Posterior vena cava (tissue), 2 donors: ENCODE measurements around the gene ELF5. TPM values are rescaled to one million over a fixed set of nuclear protein-coding genes. Genes with fewer than 3 reads are reported as not detected.

ENCODE experiments used
- DNase-seq: peaks from one replicate; pipeline ENCODE4 v3.0.0-alpha.2; 2020; ENCODE audit warnings: low spot score
- intact Hi-C, 2 donors: fragments of 100-400 bp; cut with DNase I; formaldehyde crosslinking; loops; one replicate each; pipeline versions ENCODE4 v1.14.1 to v1.14.2; 2022 to 2023
- total RNA-seq, 2 donors: library from RNA; stranded (reverse); fragmentation: NEBNext Ultra II Directional; extraction: Animal tissue kit (Norgen Biotek cat#: 25700); gene quantifications; one replicate each; pipeline ENCODE4 v1.2.1, GENCODE V29; 2021
- donor health status: DM: yes; HTN: yes; CAD: no.
- donor health status: DM: yes; HTN: yes; CAD: no.

ELF5 gene
- total RNA-seq, 2 donors from 2014 or later = not detected

DNA sequence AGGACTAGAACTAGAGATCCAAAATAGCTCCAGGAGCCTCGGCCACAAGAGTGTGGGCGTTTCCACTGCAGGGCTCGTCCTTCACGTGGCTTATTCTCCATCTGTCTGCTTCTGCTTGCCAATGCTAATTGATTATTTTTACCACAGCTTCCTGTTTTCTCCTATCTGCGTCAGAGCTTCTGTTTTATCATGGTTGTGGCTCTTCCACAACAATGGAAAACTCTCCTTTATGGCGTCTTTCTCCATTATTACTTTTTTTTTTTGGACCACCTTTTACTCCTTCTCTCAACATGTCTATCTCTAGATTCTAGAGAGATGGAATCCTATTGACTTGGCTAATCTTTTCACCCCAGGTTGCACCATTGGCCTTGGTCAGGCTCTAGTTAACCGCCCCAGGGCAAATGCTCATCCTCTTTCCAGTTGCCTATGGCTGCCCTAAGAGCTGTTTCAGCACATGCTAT lies 49.0 kb downstream of the ELF5 start:
- no peak for DNase-seq
- intact Hi-C loops = no loop called here

DNA sequence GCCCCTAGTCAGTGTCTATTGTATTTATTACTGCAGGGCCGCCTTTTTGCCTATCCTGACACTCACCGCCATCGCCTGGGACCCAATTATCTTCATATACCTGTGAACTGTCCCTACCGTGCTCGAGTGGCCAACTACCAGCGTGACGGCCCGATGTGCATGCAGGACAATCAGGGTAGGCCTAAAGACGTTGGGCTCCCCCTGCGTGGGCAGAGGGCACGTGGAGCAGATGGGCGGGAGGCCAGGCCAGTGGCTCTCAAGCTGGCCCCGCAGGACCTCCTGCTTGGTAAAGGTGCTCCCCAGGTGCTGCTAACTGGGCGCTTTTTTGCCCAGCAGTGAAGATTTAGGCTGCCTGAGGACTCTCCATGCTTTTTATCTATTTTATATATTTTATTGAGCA lies 52.4 kb downstream of the ELF5 start:
- DNase-seq = no peak
- intact Hi-C loops = no loop called here

GRCh38 chr11:34460278-34460677 lies 53.3 kb downstream of the ELF5 start:
- intact Hi-C loops = no loop called here
- DNase-seq = no peak

DNA sequence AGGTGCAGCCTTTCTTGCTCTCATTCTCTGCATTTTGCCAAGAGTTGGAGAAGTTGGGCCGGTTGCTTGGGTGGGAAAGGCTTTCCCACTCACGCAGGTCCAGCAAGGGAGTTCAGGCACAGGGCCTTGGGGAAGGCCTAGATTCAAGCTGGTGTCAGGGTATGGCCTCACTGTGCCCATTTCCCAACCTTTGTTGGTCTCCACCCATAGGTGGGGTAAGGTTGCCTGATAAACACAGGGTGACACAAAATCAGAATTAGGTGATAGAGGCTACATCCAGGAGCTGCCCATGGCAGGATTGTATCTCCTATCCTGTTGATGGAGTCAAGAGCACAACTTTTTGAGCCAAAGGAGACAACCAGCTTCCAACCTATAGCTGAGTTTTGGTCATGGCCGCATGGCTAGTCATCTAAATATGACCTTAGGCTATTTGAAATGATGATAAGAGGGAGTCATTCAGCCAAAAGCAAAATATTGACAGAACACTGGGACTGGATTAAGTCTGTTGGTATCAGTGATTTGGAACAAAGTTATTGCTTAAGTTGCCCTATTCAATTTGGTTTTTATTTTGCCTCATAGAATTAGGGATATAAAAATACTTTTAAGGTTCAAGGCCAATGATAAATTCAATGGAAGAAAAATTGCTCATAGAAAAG lies 54.0 kb downstream of the ELF5 start:
- intact Hi-C loops = no loop called here
- DNase-seq = no peak

- no peak for DNase-seq
- intact Hi-C loops = no loop called here
Measured at GRCh38 chr11:34458525-34458924, 55.1 kb downstream of the ELF5 start.

DNA sequence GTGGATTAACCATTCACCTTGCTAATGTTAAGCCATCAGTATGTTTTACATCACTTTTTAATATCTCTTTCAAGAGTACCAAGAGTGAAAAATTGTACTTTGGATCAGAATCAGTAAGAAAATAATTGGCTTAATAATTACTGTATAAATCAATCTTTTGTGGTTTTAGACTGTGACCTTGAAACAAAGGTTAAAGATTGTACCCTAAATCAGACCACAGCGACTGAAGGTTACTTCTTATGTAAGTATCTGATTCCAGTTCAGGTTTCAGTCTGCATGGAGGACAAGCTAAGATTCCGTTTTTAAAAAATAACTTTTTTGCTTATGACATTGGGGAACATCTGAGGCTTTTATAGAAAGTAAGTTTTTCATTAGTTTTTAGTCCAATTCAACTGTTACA lies 56.0 kb downstream of the ELF5 start:
- intact Hi-C loops = no loop called here
- no peak for DNase-seq

DNA sequence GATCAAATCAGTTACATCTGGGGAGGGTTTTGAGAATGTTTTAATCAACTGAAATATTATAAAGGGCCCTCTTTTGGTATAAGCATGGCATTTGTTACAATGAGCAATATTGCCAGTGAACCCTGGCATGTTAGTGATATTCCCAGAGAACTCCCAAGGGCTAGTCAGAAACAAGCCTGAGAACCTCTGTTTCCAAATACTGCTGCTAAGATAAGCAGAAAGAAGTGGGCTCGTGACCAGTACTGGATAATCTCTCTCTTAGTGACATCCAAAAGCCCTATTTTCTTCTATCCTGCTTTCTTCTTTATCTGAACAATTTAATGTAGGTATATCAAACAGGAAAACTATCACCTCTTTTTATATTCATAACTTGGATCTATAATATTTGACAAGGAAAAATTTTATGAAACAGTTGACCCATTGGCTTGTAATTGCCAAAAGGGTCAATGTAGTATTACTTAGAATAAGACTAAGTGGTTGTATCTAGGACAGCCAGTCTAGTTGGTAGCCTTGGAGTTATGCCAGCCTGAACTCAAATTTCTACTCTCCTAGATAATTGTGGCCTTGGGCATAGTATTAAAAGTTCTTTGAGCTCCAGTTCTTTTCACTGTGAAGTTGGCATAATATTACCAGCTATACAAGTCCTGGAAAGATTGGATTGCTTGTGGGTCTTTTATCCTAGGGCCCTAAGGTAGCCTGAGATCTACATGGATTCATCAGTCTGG lies 59.1 kb downstream of the ELF5 start:
- DNase-seq = no peak
- intact Hi-C loops = no loop called here

DNA sequence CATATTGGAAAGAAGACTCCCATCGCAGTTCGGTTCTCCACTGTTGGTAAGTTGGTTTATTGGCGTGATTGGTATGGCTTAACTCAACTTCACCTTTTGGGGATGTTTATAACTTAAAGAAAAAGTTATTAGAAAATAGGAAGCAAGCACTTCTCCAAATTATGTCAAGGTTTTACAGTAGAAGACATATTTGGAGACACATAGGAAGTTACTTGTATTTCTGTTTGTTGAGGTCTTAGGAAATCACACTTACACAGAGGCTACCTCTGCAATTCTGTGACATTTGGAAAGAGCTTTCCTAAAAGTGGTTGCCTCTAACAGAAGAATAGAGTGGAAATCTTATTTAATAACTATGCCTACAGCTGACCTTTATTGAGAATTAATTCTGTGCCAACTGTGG lies 62.5 kb downstream of the ELF5 start:
- intact Hi-C loops = no loop called here
- no peak for DNase-seq

DNA sequence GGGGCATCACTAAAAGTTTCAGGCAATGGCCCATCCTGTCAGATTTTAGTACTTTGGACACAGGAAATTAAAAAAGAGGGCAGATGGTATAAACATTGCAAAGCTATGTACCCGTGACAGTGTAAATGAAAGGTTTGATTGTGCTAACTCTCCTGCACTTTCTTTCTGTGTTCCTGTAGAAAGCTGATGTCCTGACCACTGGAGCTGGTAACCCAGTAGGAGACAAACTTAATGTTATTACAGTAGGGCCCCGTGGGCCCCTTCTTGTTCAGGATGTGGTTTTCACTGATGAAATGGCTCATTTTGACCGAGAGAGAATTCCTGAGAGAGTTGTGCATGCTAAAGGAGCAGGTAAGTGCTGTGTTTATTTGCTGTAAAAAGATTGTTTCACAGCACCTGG lies 64.6 kb downstream of the ELF5 start:
- DNase-seq = no peak

GRCh38 chr11:34448223-34448994 lies 65.2 kb downstream of the ELF5 start:
- intact Hi-C loops = no loop called here

More for the DNA sequence above, 64.6 kb downstream of the ELF5 start:
- intact Hi-C loops = no loop called here

GRCh38 chr11:34447044-34447443 lies 66.5 kb downstream of the ELF5 start:
- intact Hi-C loops = no loop called here
- no peak for DNase-seq

More at GRCh38 chr11:34448223-34448994, 65.2 kb downstream of the ELF5 start:
- no peak for DNase-seq

- DNase-seq = no peak
- intact Hi-C loops = no loop called here
Measured at GRCh38 chr11:34446386-34446785, 67.2 kb downstream of the ELF5 start.

GRCh38 chr11:34445956-34446355 lies 67.6 kb downstream of the ELF5 start:
- intact Hi-C loops = no loop called here
- DNase-seq = no peak

GRCh38 chr11:34444428-34444827 lies 69.2 kb downstream of the ELF5 start:
- no peak for DNase-seq
- intact Hi-C loops = no loop called here

GRCh38 chr11:34443136-34443535 lies 70.5 kb downstream of the ELF5 start:
- DNase-seq = no peak

GRCh38 chr11:34441814-34442213 lies 71.8 kb downstream of the ELF5 start:
- no peak for DNase-seq
- intact Hi-C loops = no loop called here

More at GRCh38 chr11:34443136-34443535, 70.5 kb downstream of the ELF5 start:
- intact Hi-C loops = no loop called here

DNA sequence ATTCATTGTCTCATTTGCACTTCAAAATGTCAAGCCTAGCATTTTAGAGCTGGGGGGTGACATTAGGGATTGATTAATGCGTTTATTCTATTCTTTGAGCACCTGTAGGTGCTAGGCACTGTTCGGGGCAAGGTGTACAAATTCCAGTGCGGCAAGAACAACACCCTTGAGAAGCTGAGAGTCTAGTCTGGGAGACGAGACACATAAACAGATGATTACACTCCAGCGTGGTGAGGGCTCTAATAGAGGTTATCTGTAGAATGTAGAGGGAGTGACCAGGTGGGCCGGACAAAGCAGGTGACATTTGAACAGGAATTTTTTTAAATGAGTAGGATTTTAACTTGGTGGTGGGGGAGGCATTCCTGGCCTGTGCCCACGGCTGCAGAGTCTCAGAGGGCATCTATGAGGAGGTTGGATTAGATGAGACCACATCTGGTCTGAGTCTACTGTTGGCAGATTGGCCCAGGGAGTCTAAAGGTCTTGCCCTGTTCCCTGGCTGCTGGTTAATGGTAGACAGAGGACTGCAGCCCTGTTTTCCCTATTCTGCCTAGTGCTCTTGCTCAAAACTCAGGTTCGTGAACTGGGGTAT lies 73.9 kb downstream of the ELF5 start:
- no peak for DNase-seq
- intact Hi-C loops = no loop called here

DNA sequence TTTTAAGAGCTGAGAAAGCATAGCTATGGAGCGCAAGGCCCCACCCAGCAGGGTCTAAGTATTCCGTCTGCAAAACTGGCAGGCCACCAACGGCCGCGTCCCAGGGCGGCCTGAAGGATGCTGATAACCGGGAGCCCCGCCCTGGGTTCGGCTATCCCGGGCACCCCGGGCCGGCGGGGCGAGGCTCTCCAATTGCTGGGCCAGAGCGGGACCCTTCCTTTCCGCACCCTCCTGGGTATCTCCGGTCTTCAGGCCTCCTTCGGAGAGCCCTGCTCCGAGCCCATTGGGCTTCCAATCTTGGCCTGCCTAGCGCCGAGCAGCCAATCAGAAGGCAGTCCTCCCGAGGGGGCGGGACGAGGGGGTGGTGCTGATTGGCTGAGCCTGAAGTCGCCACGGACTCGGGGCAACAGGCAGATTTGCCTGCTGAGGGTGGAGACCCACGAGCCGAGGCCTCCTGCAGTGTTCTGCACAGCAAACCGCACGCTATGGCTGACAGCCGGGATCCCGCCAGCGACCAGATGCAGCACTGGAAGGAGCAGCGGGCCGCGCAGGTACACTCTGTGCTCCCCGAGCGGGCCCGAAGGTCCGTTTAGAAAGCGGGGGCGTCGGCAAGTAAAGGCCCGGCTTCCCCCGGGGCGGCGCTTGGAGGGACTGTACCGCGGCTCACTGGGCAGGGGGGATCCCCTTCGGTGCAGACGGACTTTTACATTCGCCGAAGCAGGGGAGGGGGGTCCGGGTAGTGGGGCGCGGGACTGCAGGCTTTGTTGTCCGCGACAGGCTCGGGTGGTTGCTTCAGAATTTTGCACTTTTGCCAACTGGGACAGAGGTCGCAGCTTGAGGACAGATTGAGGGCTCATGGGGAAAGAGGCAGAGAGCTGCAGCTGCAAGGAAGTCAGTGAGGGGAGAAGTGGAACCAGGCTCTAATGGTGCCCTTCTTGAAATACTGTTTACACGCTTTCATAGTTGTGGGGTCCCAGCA lies 74.8 kb downstream of the ELF5 start, which contains the start of gene CAT:
Gene CAT, plus strand, starts transcription at position 406 of the 979 bp plus-strand sequence. Its CDS starts 80 bp downstream, at position 486.
- intact Hi-C loops = no loop called here
- DNase-seq = peak; percentile 99
